Mucosa of descending colon (tissue), 3 donors: ENCODE data around the gene GREB1. TPM values are rescaled to one million over a fixed set of nuclear protein-coding genes. Genes with fewer than 3 reads are reported as not detected.

ENCODE experiments used
- ATAC-seq: fragments of 200-7000 bp; cut with Tn5 transposase; one replicate; pipeline ENCODE4 v1.9.1; 2020; ENCODE audit warnings: mild to moderate bottlenecking, moderate library complexity
- DNase-seq, 3 donors: peaks; one replicate each; pipeline ENCODE4 v3.0.0-alpha.2; 2020
- H3K36me3 ChIP-seq: fragments of 200-600 bp; one replicate; pipeline ENCODE4 v1.8.0; 2021; ENCODE audit warnings: low read depth, mild to moderate bottlenecking
- H3K4me1 ChIP-seq: fragments of 200-600 bp; one replicate; pipeline ENCODE4 v1.8.0; 2021; ENCODE audit warnings: low read depth, mild to moderate bottlenecking
- H3K4me3 ChIP-seq: fragments of 200-600 bp; one replicate; pipeline ENCODE4 v1.8.0; 2021; ENCODE audit warnings: mild to moderate bottlenecking
- H3K9me3 ChIP-seq: fragments of 200-600 bp; one replicate; pipeline ENCODE4 v1.8.0; 2021; ENCODE audit warnings: mild to moderate bottlenecking
- CTCF ChIP-seq: fragments of 200-600 bp; IDR thresholded peaks from one replicate; pipeline ENCODE4 v1.8.0; 2022; ENCODE audit warnings: antibody characterized with exemption, mild to moderate bottlenecking
- intact Hi-C, 2 donors: fragments of 100-400 bp; cut with DNase I in 1 of 2; cut with micrococcal nuclease in 1 of 2; formaldehyde crosslinking; loops; one replicate each; pipeline versions ENCODE4 v1.11.0 to v1.11.1; 2022; cut with DNase I, micrococcal nuclease
- long read RNA-seq, 2 donors: library from polyadenylated mRNA; unstranded; transcript quantifications; one replicate each; pipeline ENCODE4 v2.0.0, GENCODE V29; 2019 to 2021
- total RNA-seq, 3 donors: library from RNA; stranded (reverse); fragmentation: NEBNext Ultra II Directional in 2 of 3; extraction: Animal tissue kit (Norgen Biotek cat#: 25700) in 2 of 3; gene quantifications; one replicate each; pipeline versions ENCODE4 v1.2.1 to v1.2.4, GENCODE V29; 2021 to 2023
- donor health status: DM: no; HTN: no; CAD: no; lungs with moderate emphysema.
- donor health status: DM: no; HTN: no; CAD: no.
- donor health status: DM: no; HTN: yes; CAD: no.

The GREB1 gene
- total RNA-seq: 1 to 10 TPM; 1.4 to 2.5 (median 1.6) TPM
- long read RNA-seq, donor 1, partial matches to known transcripts: 1 of 1 reads
- long read RNA-seq, donor 1, other reads (novel, unspliced or antisense): 0 of 1 reads
- long read RNA-seq, donor 2: 0 reads

GRCh38 chr2:11533278-11534070, at the start of gene GREB1:
GREB1 (plus strand) TSS chr2:11534045; CDS start chr2:11556615, 22,570 bp downstream.
- H3K9me3 ChIP-seq: no peaks in the 10 kb centered on the region
- DNase-seq (no peak), ATAC-seq (no peak)
- no peaks in the 10 kb centered on the region for H3K36me3 ChIP-seq
- no peaks in the 10 kb centered on the region for H3K4me1 ChIP-seq
- no peak within 1 kb of the TSS for H3K4me3 ChIP-seq
- TF ChIP-seq CTCF: no peak
- intact Hi-C loops: no loop called here

- Histone ChIP-seq H3K36me3 (no peaks in the 10 kb centered on the region), H3K4me1 (peaks cover 4% of the 10 kb centered on the region), H3K9me3 (no peaks in the 10 kb centered on the region), H3K4me3 (no peak overlapping the region)
- no peak for TF ChIP-seq CTCF
- intact Hi-C loops: loop anchor here in 1 of 2 donors (10.0 kb wide), 1 partner anchor 296 kb away; no protein-coding TSS in a partner anchor
- ATAC-seq: no peak
- no peak for DNase-seq
Measured at GRCh38 chr2:11488809-11489208, 45.0 kb upstream of the GREB1 start.

GRCh38 chr2:11490194-11490593, 43.7 kb upstream of the GREB1 start:
- Histone ChIP-seq H3K9me3 (no peaks in the 10 kb centered on the region), H3K36me3 (no peaks in the 10 kb centered on the region), H3K4me3 (no peak overlapping the region), H3K4me1 (no peaks in the 10 kb centered on the region)
- no peak for TF ChIP-seq CTCF
- intact Hi-C loops: no loop called here
- no peak for DNase-seq
- ATAC-seq: no peak

- DNase-seq (no peak), ATAC-seq (no peak)
- H3K36me3 ChIP-seq: no peaks in the 10 kb centered on the region
- H3K4me1 ChIP-seq: no peaks in the 10 kb centered on the region
- TF ChIP-seq CTCF: no peak
- H3K4me3 ChIP-seq: no peak overlapping the region
- H3K9me3 ChIP-seq: no peaks in the 10 kb centered on the region
- intact Hi-C loops: no loop called here
Measured at GRCh38 chr2:11491348-11491933, 42.4 kb upstream of the GREB1 start.

- intact Hi-C loops: no loop called here
- no peak for TF ChIP-seq CTCF
- Histone ChIP-seq H3K9me3 (no peaks in the 10 kb centered on the region), H3K36me3 (no peaks in the 10 kb centered on the region), H3K4me1 (no peaks in the 10 kb centered on the region), H3K4me3 (no peak overlapping the region)
- no peak for ATAC-seq
- no peak for DNase-seq
Measured at GRCh38 chr2:11492244-11492643, 41.6 kb upstream of the GREB1 start.
